Natural killer cell (primary cell): Measurements from ENCODE around the gene KRT5. TPM values are rescaled to one million over a fixed set of nuclear protein-coding genes. Genes with fewer than 3 reads are reported as not detected.
A peak's percentile ranks its signal among the peaks of the same experiment; 100 is the strongest.

Experiments used
- ATAC-seq, 3 donors: fragments of 150-1000 bp in 2 of 3; fragments of 200-7000 bp in 1 of 3; cut with Tn5 transposase; 1 replicate in 1 of 3; 2 replicates in 2 of 3; pipeline ENCODE4 v1.10.0; 2021; ENCODE audit warnings: mild to moderate bottlenecking in 2 of 3, moderate library complexity in 2 of 3
- DNase-seq, 2 donors: peaks; one replicate each; pipeline versions ENCODE4 v3.0.0 to v3.0.0-alpha.2; 2013 to 2021; ENCODE audit warnings: mixed read lengths in 1 of 2
- H3K27ac ChIP-seq: one replicate; pipeline ENCODE4 v1.5.1; 2013; ENCODE audit warnings: mild to moderate bottlenecking, low read length
- H3K27me3 ChIP-seq: one replicate; pipeline ENCODE4 v1.6.1; 2013; ENCODE audit warnings: low read length; ENCODE audit not compliant: control insufficient read depth, insufficient read depth
- H3K36me3 ChIP-seq: one replicate; pipeline ENCODE4 v1.6.1; 2013; ENCODE audit warnings: low read length; ENCODE audit not compliant: control insufficient read depth, insufficient read depth
- H3K4me1 ChIP-seq: one replicate; pipeline ENCODE4 v1.6.1; 2013; ENCODE audit warnings: low read length; ENCODE audit not compliant: control insufficient read depth, insufficient read depth
- H3K4me3 ChIP-seq: one replicate; pipeline ENCODE4 v1.5.1; 2013; ENCODE audit warnings: low read length
- H3K9me3 ChIP-seq: one replicate; pipeline ENCODE4 v1.6.1; 2013; ENCODE audit warnings: low read length; ENCODE audit not compliant: control insufficient read depth, insufficient read depth
- H3K27ac Mint-ChIP-seq, 2 donors: one replicate each; pipeline ENCODE4 v1.8.0; 2022; ENCODE audit warnings: mild to moderate bottlenecking in 2 of 2, mixed read lengths in 2 of 2, moderate library complexity in 1 of 2
- H3K27me3 Mint-ChIP-seq, 2 donors: one replicate each; pipeline ENCODE4 v1.8.0; 2022; ENCODE audit warnings: low read depth in 2 of 2, mixed read lengths in 2 of 2
- H3K36me3 Mint-ChIP-seq: one replicate; pipeline ENCODE4 v1.8.0; 2022; ENCODE audit warnings: mixed read lengths
- H3K4me1 Mint-ChIP-seq, 2 donors: one replicate each; pipeline ENCODE4 v1.8.0; 2022; ENCODE audit warnings: mixed read lengths in 2 of 2
- H3K4me3 Mint-ChIP-seq: one replicate; pipeline ENCODE4 v1.8.0; 2022; ENCODE audit warnings: mild to moderate bottlenecking, moderate library complexity, mixed read lengths
- H3K9me3 Mint-ChIP-seq, 2 donors: one replicate each; pipeline ENCODE4 v1.8.0; 2022; ENCODE audit warnings: mixed read lengths in 2 of 2
- WGBS: methylation state at CpG from one replicate; pipeline ENCODE4 v1.1.7; 2013; ENCODE audit warnings: missing lambda C conversion rate; ENCODE audit not compliant: insufficient coverage; 5-methylcytosine and 5-hydroxymethylcytosine counted together
- intact Hi-C: fragments of 100-400 bp; cut with micrococcal nuclease; formaldehyde crosslinking; loops from one replicate; pipeline ENCODE4 v1.14.2; 2022
- total RNA-seq, 4 donors: library from RNA; stranded (reverse); fragments of 120-200 nt in 1 of 4; gene quantifications; one replicate each; pipeline versions ENCODE4 v1.2.3 to v1.2.4, GENCODE V29; 2013 to 2022
- TF ChIP-seq, protein P1 (sequence below): fragments of 200-600 bp; IDR thresholded peaks from one replicate; pipeline ENCODE4 v1.8.0; 2022; ENCODE audit warnings: antibody characterized with exemption

Gene KRT5
- total RNA-seq, 3 donors from 2014 or later (not counting 1 experiment from before 2014, with no cell fraction given): 0.40 to 0.70 TPM; not detected in 1

DNA sequence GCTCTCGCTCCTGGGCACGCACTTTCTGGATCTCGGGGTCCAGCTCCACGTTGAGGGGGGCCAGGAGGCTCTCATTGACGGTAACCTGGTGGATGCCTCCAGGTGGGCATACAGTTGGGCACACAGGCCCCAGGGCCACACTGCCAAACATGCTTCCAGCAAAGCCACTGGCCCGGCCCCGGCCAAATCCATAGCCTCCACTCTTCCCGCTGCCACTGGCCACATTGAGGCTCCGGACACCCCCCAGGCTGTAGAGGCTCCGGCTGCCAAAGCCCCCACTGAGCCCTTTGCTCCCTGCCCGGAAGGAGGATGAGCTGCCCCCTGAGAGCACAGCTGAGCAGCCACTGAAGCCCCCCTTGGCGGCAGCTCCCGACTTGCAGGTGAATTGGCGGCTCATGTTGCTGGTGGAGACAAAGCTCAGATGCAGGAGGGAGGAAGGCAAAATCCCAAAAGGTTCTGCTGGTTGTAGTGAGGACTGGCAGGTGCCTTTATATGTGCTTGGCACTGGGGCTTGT is 32.5 kb upstream of the KRT5 start, which contains the start of gene KRT71:
Gene KRT71, minus strand, starts transcription at position 465 of the 515 bp plus-strand sequence. Its CDS starts 68 bp downstream, at position 397.
- Histone ChIP-seq H3K4me3 (no peak within 1 kb of the TSS), H3K27me3 (no peaks in the 10 kb centered on the region), H3K27ac (no peak within 1 kb of the TSS), H3K4me1 (peaks cover 46% of the 10 kb centered on the region), H3K36me3 (no peaks in the 10 kb centered on the region), H3K9me3 (no peaks in the 10 kb centered on the region)
- ATAC-seq (no peak), DNase-seq (no peak)
- peaks cover 43 to 44% of the 10 kb centered on the region in 2 donors for H3K4me1 Mint-ChIP-seq
- H3K36me3 Mint-ChIP-seq: no peaks in the 10 kb centered on the region
- H3K27me3 Mint-ChIP-seq: peaks cover 0 to 13% of the 10 kb centered on the region in 2 donors
- no peaks in the 10 kb centered on the region for H3K9me3 Mint-ChIP-seq
- intact Hi-C loops: no loop called here
- H3K27ac Mint-ChIP-seq: peak within 1 kb of the TSS in 1 of 2 donors; percentile 91
- no peak within 1 kb of the TSS for H3K4me3 Mint-ChIP-seq
- WGBS: 92% methylated on average over 14 of the region's 14 CpGs
- TF ChIP-seq, protein P1, sequence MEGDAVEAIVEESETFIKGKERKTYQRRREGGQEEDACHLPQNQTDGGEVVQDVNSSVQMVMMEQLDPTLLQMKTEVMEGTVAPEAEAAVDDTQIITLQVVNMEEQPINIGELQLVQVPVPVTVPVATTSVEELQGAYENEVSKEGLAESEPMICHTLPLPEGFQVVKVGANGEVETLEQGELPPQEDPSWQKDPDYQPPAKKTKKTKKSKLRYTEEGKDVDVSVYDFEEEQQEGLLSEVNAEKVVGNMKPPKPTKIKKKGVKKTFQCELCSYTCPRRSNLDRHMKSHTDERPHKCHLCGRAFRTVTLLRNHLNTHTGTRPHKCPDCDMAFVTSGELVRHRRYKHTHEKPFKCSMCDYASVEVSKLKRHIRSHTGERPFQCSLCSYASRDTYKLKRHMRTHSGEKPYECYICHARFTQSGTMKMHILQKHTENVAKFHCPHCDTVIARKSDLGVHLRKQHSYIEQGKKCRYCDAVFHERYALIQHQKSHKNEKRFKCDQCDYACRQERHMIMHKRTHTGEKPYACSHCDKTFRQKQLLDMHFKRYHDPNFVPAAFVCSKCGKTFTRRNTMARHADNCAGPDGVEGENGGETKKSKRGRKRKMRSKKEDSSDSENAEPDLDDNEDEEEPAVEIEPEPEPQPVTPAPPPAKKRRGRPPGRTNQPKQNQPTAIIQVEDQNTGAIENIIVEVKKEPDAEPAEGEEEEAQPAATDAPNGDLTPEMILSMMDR: no peak

DNA sequence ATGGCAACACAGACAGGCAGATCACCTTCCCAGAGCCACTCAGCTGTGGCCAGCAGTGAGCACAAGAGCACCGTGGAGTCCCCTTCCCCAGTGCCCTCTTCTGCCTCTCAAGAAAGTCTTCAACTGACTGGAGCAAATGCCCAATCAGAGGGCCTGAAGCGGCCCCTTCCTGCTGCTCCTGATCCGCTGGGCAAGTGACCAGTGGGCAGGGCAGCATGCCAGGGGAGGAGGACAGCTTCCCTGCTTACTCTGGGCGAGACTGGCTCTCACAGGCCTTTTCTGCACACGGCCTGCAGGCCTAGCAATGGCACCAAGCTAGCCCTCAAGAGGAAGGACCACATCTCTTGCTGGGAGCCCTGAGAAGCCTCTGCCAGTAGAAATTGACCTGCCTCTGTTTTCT is 31.9 kb upstream of the KRT5 start:
- H3K36me3 Mint-ChIP-seq: no peaks in the 10 kb centered on the region
- Histone ChIP-seq H3K4me3 (no peak overlapping the region), H3K27ac (no peak overlapping the region), H3K36me3 (no peaks in the 10 kb centered on the region), H3K4me1 (peaks cover 39% of the 10 kb centered on the region), H3K9me3 (no peaks in the 10 kb centered on the region), H3K27me3 (no peaks in the 10 kb centered on the region)
- 80% methylated on average over 5 of the region's 5 CpGs for WGBS
- no peak for DNase-seq
- no peaks in the 10 kb centered on the region for H3K9me3 Mint-ChIP-seq
- ATAC-seq: no peak
- peaks cover 0 to 13% of the 10 kb centered on the region in 2 donors for H3K27me3 Mint-ChIP-seq
- H3K4me1 Mint-ChIP-seq: peaks cover 38 to 41% of the 10 kb centered on the region in 2 donors
- no peak overlapping the region for H3K27ac Mint-ChIP-seq
- intact Hi-C loops: no loop called here
- TF ChIP-seq, protein P1: no peak
- H3K4me3 Mint-ChIP-seq: no peak overlapping the region

DNA sequence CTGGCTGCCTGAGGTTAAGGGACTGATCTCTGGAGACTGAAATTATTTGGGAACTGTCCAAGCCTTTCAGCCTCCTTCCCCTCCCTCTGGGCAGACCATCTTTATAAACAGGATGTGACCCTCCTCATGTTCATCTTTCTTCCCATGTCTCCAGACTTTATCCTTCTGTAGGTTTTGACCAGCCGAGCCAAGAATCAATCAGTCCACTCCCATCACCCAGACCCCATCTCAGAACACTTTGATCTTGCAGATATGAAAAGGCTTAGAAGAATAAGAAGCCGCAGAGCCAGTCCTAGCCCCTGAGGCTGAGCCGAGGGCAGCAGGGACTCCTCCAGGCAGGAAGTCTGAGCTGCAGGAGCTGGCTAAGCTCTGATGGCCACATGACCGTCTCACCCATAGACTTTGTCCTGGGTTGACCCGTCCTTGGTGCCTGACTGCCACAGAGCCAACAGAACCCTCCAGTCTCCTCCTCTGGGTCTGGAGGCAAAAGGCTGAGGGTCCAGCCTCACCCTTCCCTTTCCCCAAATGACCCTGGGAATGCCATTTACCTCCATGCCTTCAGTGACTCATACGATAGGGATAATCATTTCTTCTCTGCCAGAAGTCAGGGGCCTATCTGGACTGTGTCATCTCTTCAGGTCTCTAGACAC is 31.1 kb upstream of the KRT5 start:
- Mint-ChIP-seq H3K27me3 (peaks cover 0 to 17% of the 10 kb centered on the region in 2 donors), H3K36me3 (no peaks in the 10 kb centered on the region)

More for the DNA sequence above, 31.1 kb upstream of the KRT5 start:
- Histone ChIP-seq H3K4me1 (peaks cover 32% of the 10 kb centered on the region), H3K36me3 (no peaks in the 10 kb centered on the region), H3K9me3 (no peaks in the 10 kb centered on the region), H3K27me3 (no peaks in the 10 kb centered on the region), H3K4me3 (no peak overlapping the region), H3K27ac (no peak overlapping the region)
- DNase-seq (no peak), ATAC-seq (no peak)
- Mint-ChIP-seq H3K27ac (no peak overlapping the region), H3K9me3 (no peaks in the 10 kb centered on the region), H3K4me3 (no peak overlapping the region), H3K4me1 (peaks cover 36 to 41% of the 10 kb centered on the region in 2 donors)
- intact Hi-C loops: no loop called here
- TF ChIP-seq, protein P1: no peak
- 67% methylated on average over 6 of the region's 6 CpGs for WGBS
